Measurements from ENCODE around the gene PLIN3. TPM values are rescaled to one million over a fixed set of nuclear protein-coding genes. Genes with fewer than 3 reads are reported as not detected.

PLIN3 gene
- total and polyA plus RNA-seq, 9 of the 15 experiments (the other 6 are each of a cell fraction or from before 2014, with no cell fraction given): 7.5 to 75.6 (median 43.1) TPM

DNA sequence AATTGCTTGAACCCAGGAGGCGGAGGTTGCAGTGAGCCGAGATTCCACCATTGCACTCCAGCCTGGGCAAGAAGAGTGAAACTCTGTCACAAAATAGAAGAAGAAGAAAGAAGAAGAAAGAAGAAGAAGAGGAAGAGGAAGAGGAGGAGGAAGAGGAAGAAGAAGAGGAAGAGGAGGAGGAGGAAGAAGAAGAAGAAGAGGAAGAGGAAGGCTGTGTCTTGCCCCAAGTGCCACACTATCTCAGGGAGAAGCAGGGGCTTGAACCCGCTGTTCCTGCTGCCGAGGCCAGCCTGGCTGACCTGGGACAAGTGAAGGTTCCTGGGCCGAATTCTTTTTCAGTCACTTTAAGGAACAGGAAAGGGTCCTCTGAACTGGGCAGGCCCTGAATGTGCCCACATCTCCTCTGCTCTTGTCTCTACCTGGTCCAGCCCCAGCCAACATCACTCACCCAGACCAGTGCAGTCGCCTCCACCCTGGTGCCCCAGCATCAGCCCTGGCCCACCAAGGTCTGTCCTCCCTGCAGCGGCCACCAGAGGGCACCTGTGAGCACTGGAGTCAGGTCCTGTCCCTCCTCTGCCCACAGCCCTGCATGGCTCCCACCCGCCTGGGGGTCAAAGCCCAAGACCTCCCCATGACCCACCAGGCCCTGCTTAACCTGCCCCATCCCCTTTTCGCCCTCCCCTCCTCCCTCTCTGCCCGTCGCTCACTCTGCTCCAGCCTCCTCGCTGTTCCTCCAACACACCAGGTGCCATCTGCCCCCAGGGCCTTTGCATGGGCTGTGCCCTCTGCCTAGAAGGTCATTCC is 55.9 kb downstream of the PLIN3 start:
- no peaks in the 10 kb centered on the region for H4K20me1 ChIP-seq (replicated peaks; ENCODE audit: control insufficient read depth, insufficient read depth, low read length)
- no TSS peak for BruUV-seq (replicated peaks)
- ATAC-seq (peak; percentile 82), DNase-seq (ENCODE audit: extremely low read depth in 1 of 4, low spot score in 3 of 4) (peak; percentile 72 to 88 (median 75)), FAIRE-seq (peak; percentile 56)
- no peak overlapping the region for H3K4me3 ChIP-seq
- H3K4me1 ChIP-seq (replicated peaks in 1 of 2; ENCODE audit: control insufficient read depth in 2 of 2, insufficient read depth in 2 of 2, low read length in 2 of 2): peaks cover 10 to 22% of the 10 kb centered on the region in 2 experiments; a peak in 4 of 5 replicates
- in situ Hi-C loops (cut with MboI): no loop called here
- H3K9me1 ChIP-seq (ENCODE audit: control insufficient read depth, insufficient read depth, low read length): no peaks in the 10 kb centered on the region
- ChIA-PET POLR2A (interaction anchor here (0.6 kb wide), 1 partner anchor 116 kb away, joined by 3 read pairs; no protein-coding TSS in a partner anchor), CTCF (ENCODE audit: low intra/inter-chr PET ratio) (interaction anchor here (0.5 to 3.5 kb wide), 7 partner anchors 8 to 685 kb away, joined by 3 to 47 read pairs (median 3); no protein-coding TSS in a partner anchor)
- no peaks in the 10 kb centered on the region for H3K9me3 ChIP-seq (replicated peaks; ENCODE audit: control insufficient read depth, insufficient read depth, low read depth, low read length)
- intact Hi-C loops (cut with micrococcal nuclease): loop anchor here (1.0 kb wide), 1 partner anchor 40 kb away; no protein-coding TSS in a partner anchor
- no peak overlapping the region for H3K27ac ChIP-seq (ENCODE audit: extremely low read depth, low read depth, low read length)
- H3K79me2 ChIP-seq (ENCODE audit: control insufficient read depth, insufficient read depth, low read length): no peaks in the 10 kb centered on the region
- H3K36me3 ChIP-seq (ENCODE audit: control insufficient read depth, insufficient read depth, low read length): peaks cover 7% of the 10 kb centered on the region; the same call in 1 of the 3 replicates
- H3K9ac ChIP-seq (ENCODE audit: insufficient read depth in 1 of 2, low read depth in 2 of 2, low read length in 2 of 2): no peak overlapping the region; a peak in 1 of 4 replicates
- no peaks in the 10 kb centered on the region for H3K27me3 ChIP-seq (ENCODE audit: control insufficient read depth in 2 of 2, insufficient read depth in 2 of 2, low read length in 2 of 2)
- no peak overlapping the region for H3K4me2 ChIP-seq (ENCODE audit: insufficient read depth, low read length)
- H2AFZ ChIP-seq (ENCODE audit: low read depth, low read length): no peak overlapping the region
- 36% methylated on average over 9 of the region's 12 CpGs for WGBS (ENCODE audit: insufficient coverage, low coverage, missing lambda C conversion rate)
- TF ChIP-seq ZBTB1 (CRISPR knock-in tag; IDR thresholded peaks at IDR 0.05; ENCODE audit: borderline replicate concordance, low read depth) (no peak), BCOR (IDR thresholded peaks at IDR 0.05) (peak; percentile 99), GABPB2 (CRISPR knock-in tag; conservative IDR thresholded peaks at IDR 0.05) (no peak), ZNF384 (IDR thresholded peaks at IDR 0.05; ENCODE audit: low read depth, low read length) (peak; percentile 58; the same call in 1 of the 2 replicates), ZKSCAN8 (CRISPR knock-in tag; IDR thresholded peaks at IDR 0.05) (no peak), BHLHE40 (IDR thresholded peaks at IDR 0.05; ENCODE audit: low read length) (0 out of 2 replicates have a peak, but pooled peaks have one; percentile 31), NCOA1 (IDR thresholded peaks at IDR 0.05; ENCODE audit: low read depth) (peak; percentile 59; the same call in 1 of the 2 replicates), ZNF586 (CRISPR knock-in tag; conservative IDR thresholded peaks at IDR 0.05) (no peak), ZNF124 (CRISPR knock-in tag; IDR thresholded peaks at IDR 0.05) (no peak), RAD21 (CRISPR knock-in tag; conservative IDR thresholded peaks at IDR 0.05 in 1 of 2, IDR thresholded peaks at IDR 0.05 in 1 of 2) (peak; percentile 43 to 75), GATAD2A (IDR thresholded peaks at IDR 0.05) (peak; percentile 81), ZNF143 (CRISPR knock-in tag; IDR thresholded peaks at IDR 0.05) (no peak), KDM5B (IDR thresholded peaks at IDR 0.05; ENCODE audit: insufficient replicate concordance, low read depth, low read length) (no peak), TCF7L2 (IDR thresholded peaks at IDR 0.05; ENCODE audit: low read depth, low read length) (no peak)
- TF ChIP-seq, protein P1, sequence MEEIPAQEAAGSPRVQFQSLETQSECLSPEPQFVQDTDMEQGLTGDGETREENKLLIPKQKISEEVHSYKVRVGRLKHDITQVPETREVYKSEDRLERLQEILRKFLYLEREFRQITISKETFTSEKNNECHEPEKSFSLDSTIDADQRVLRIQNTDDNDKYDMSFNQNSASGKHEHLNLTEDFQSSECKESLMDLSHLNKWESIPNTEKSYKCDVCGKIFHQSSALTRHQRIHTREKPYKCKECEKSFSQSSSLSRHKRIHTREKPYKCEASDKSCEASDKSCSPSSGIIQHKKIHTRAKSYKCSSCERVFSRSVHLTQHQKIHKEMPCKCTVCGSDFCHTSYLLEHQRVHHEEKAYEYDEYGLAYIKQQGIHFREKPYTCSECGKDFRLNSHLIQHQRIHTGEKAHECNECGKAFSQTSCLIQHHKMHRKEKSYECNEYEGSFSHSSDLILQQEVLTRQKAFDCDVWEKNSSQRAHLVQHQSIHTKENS (CRISPR knock-in tag; IDR thresholded peaks at IDR 0.05): no peak
- TF ChIP-seq, protein P2, sequence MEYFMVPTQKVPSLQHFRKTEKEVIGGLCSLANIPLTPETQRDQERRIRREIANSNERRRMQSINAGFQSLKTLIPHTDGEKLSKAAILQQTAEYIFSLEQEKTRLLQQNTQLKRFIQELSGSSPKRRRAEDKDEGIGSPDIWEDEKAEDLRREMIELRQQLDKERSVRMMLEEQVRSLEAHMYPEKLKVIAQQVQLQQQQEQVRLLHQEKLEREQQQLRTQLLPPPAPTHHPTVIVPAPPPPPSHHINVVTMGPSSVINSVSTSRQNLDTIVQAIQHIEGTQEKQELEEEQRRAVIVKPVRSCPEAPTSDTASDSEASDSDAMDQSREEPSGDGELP (CRISPR knock-in tag; IDR thresholded peaks at IDR 0.05; ENCODE audit: borderline replicate concordance): peak; percentile 47; the same call in 1 of the 2 replicates
- TF ChIP-seq, protein P3, sequence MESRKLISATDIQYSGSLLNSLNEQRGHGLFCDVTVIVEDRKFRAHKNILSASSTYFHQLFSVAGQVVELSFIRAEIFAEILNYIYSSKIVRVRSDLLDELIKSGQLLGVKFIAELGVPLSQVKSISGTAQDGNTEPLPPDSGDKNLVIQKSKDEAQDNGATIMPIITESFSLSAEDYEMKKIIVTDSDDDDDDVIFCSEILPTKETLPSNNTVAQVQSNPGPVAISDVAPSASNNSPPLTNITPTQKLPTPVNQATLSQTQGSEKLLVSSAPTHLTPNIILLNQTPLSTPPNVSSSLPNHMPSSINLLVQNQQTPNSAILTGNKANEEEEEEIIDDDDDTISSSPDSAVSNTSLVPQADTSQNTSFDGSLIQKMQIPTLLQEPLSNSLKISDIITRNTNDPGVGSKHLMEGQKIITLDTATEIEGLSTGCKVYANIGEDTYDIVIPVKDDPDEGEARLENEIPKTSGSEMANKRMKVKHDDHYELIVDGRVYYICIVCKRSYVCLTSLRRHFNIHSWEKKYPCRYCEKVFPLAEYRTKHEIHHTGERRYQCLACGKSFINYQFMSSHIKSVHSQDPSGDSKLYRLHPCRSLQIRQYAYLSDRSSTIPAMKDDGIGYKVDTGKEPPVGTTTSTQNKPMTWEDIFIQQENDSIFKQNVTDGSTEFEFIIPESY (CRISPR knock-in tag; IDR thresholded peaks at IDR 0.05): peak; percentile 45; the same call in 1 of the 2 replicates

Measured in K562 (cell line).